Astrocyte (in vitro differentiated cells and primary cell): ENCODE data around the gene KCNQ1. TPM values are rescaled to one million over a fixed set of nuclear protein-coding genes. Genes with fewer than 3 reads are reported as not detected.

Experiments
- DNase-seq: peaks from one replicate; pipeline ENCODE4 v3.0.0-alpha.2; 2010; ENCODE audit warnings: low read depth
- FAIRE-seq: peaks from 2 replicates; lab custom pipeline; 2011; peaks lifted over from hg19 to GRCh38; lab: Jason Lieb, UNC
- H2AFZ ChIP-seq: 2 replicates; pipeline ENCODE4 v1.6.0; 2012; ENCODE audit warnings: low read depth, low read length, inconsistent platforms
- H3K27ac ChIP-seq: 2 replicates; pipeline ENCODE4 v1.5.1; 2011; ENCODE audit warnings: low read depth, low read length, inconsistent platforms
- H3K27me3 ChIP-seq: 2 replicates; pipeline ENCODE4 v1.6.0; 2011; ENCODE audit warnings: low read length, inconsistent platforms; ENCODE audit not compliant: insufficient read depth
- H3K36me3 ChIP-seq: 2 replicates; pipeline ENCODE4 v1.5.1; 2011; ENCODE audit warnings: low read length, inconsistent platforms; ENCODE audit not compliant: insufficient read depth
- H3K4me1 ChIP-seq: 2 replicates; pipeline ENCODE4 v1.5.1; 2011; ENCODE audit warnings: low read length, inconsistent platforms; ENCODE audit not compliant: insufficient read depth
- H3K4me2 ChIP-seq: 2 replicates; pipeline ENCODE4 v1.6.0; 2012; ENCODE audit warnings: low read length, inconsistent platforms
- H3K4me3 ChIP-seq: 2 replicates; pipeline ENCODE4 v1.5.1; 2011; ENCODE audit warnings: low read depth, mild to moderate bottlenecking, low read length, inconsistent platforms; ENCODE audit not compliant: insufficient read depth
- H3K79me2 ChIP-seq: 2 replicates; pipeline ENCODE4 v1.6.0; 2012; ENCODE audit warnings: mild to moderate bottlenecking, low read length, inconsistent platforms; ENCODE audit not compliant: insufficient read depth
- H3K9ac ChIP-seq: 2 replicates; pipeline ENCODE4 v1.6.0; 2012; ENCODE audit warnings: mild to moderate bottlenecking, low read length, inconsistent platforms
- H3K9me3 ChIP-seq: 2 replicates; pipeline ENCODE4 v1.5.1; 2012; ENCODE audit warnings: low read depth, mild to moderate bottlenecking, low read length, inconsistent platforms; ENCODE audit not compliant: insufficient read depth
- H4K20me1 ChIP-seq: 2 replicates; pipeline ENCODE4 v1.6.0; 2012; ENCODE audit warnings: low read length, inconsistent platforms; ENCODE audit not compliant: insufficient read depth
- H3K27ac Mint-ChIP-seq: one replicate; pipeline ENCODE4 v1.8.0; 2021; ENCODE audit warnings: mild to moderate bottlenecking, mixed read lengths; ENCODE audit not compliant: unreplicated experiment
- H3K27me3 Mint-ChIP-seq: one replicate; pipeline ENCODE4 v1.8.0; 2021; ENCODE audit warnings: low read depth, mixed read lengths; ENCODE audit not compliant: unreplicated experiment
- H3K36me3 Mint-ChIP-seq: one replicate; pipeline ENCODE4 v1.8.0; 2021; ENCODE audit warnings: low read depth, mixed read lengths; ENCODE audit not compliant: unreplicated experiment
- H3K4me1 Mint-ChIP-seq: one replicate; pipeline ENCODE4 v1.8.0; 2021; ENCODE audit warnings: low read depth, mixed read lengths; ENCODE audit not compliant: unreplicated experiment
- H3K4me3 Mint-ChIP-seq: one replicate; pipeline ENCODE4 v1.8.0; 2021; ENCODE audit warnings: mild to moderate bottlenecking, moderate library complexity, mixed read lengths; ENCODE audit not compliant: unreplicated experiment
- H3K9me3 Mint-ChIP-seq: one replicate; pipeline ENCODE4 v1.8.0; 2021; ENCODE audit warnings: mild to moderate bottlenecking, mixed read lengths; ENCODE audit not compliant: unreplicated experiment
- EZH2 ChIP-seq: IDR thresholded peaks from 2 replicates; pipeline ENCODE4 v1.6.1; 2012; ENCODE audit warnings: mild to moderate bottlenecking, low read length, inconsistent platforms; ENCODE audit not compliant: insufficient read depth
- total RNA-seq: library from RNA; stranded (reverse); gene quantifications from 2 replicates; pipeline ENCODE4 v1.2.1, GENCODE V29; 2021
- TF ChIP-seq, protein P1 (sequence below): IDR thresholded peaks from 2 replicates; pipeline ENCODE4 v1.5.1; 2011; ENCODE audit warnings: low read depth, mild to moderate bottlenecking, inconsistent platforms, low read length, moderate library complexity; ENCODE audit not compliant: insufficient read depth

KCNQ1 gene
- total RNA-seq, 1 donor from 2014 or later = not detected

DNA sequence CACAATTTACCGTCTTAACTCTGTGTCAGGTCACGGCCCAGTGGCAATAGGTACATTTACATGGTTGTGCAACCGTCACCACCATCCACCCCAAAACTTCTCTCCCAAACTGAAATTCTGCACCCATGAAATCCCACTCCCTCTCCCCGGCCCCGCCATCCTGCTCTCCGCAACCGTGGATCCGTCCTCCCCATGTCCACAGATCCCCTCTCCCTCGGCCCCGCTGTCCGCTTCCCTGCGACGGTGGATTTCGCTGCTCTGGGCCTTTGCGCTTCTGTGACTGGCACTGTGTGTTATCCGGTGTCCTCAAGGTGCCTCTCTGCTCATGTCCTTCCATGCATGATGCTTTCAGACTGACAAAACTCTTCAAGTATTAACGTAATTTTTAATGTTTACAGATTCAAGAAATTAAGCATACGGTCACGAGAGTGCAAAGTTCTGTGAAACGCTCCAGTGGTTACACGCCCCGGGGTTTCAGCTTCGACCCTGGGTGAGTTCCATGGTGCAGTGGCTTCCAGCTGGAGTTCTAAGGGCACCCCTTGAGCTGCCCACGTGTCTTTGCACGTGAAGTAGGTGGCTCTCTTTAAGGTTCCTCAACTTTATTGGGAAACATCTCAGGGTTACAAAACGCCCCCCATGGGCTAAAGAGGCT lies 76.4 kb downstream of the KCNQ1 start:
- H3K4me3 ChIP-seq = no peak overlapping the region
- Mint-ChIP-seq H3K4me3 (no peak overlapping the region), H3K9me3 (no peaks in the 10 kb centered on the region), H3K4me1 (no peaks in the 10 kb centered on the region), H3K36me3 (no peaks in the 10 kb centered on the region), H3K27me3 (peaks cover 50% of the 10 kb centered on the region), H3K27ac (no peak overlapping the region)
- H3K9ac ChIP-seq = no peak overlapping the region
- no peak overlapping the region for H2AFZ ChIP-seq
- FAIRE-seq (no peak), DNase-seq (no peak)
- H3K9me3 ChIP-seq = no peaks in the 10 kb centered on the region
- H3K79me2 ChIP-seq = no peaks in the 10 kb centered on the region
- no peaks in the 10 kb centered on the region for H3K4me1 ChIP-seq
- TF ChIP-seq, protein P1, sequence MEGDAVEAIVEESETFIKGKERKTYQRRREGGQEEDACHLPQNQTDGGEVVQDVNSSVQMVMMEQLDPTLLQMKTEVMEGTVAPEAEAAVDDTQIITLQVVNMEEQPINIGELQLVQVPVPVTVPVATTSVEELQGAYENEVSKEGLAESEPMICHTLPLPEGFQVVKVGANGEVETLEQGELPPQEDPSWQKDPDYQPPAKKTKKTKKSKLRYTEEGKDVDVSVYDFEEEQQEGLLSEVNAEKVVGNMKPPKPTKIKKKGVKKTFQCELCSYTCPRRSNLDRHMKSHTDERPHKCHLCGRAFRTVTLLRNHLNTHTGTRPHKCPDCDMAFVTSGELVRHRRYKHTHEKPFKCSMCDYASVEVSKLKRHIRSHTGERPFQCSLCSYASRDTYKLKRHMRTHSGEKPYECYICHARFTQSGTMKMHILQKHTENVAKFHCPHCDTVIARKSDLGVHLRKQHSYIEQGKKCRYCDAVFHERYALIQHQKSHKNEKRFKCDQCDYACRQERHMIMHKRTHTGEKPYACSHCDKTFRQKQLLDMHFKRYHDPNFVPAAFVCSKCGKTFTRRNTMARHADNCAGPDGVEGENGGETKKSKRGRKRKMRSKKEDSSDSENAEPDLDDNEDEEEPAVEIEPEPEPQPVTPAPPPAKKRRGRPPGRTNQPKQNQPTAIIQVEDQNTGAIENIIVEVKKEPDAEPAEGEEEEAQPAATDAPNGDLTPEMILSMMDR = no peak
- TF ChIP-seq EZH2 = no peak
- no peaks in the 10 kb centered on the region for H4K20me1 ChIP-seq
- no peak overlapping the region for H3K27ac ChIP-seq
- peaks cover 9% of the 10 kb centered on the region for H3K27me3 ChIP-seq
- no peak overlapping the region for H3K4me2 ChIP-seq
- no peaks in the 10 kb centered on the region for H3K36me3 ChIP-seq

GRCh38 chr11:2521733-2522630 lies 77.2 kb downstream of the KCNQ1 start:
- Histone ChIP-seq H3K27ac (no peak overlapping the region), H3K4me2 (no peak overlapping the region), H3K27me3 (peaks cover 9% of the 10 kb centered on the region), H3K4me3 (no peak overlapping the region), H3K9ac (no peak overlapping the region), H3K9me3 (no peaks in the 10 kb centered on the region), H4K20me1 (no peaks in the 10 kb centered on the region), H3K79me2 (no peaks in the 10 kb centered on the region), H3K36me3 (no peaks in the 10 kb centered on the region), H3K4me1 (no peaks in the 10 kb centered on the region), H2AFZ (no peak overlapping the region)
- DNase-seq (no peak), FAIRE-seq (no peak)
- Mint-ChIP-seq H3K27ac (no peak overlapping the region), H3K9me3 (no peaks in the 10 kb centered on the region), H3K27me3 (peaks cover 50% of the 10 kb centered on the region), H3K36me3 (no peaks in the 10 kb centered on the region), H3K4me1 (no peaks in the 10 kb centered on the region), H3K4me3 (no peak overlapping the region)
- TF ChIP-seq, protein P1 = no peak
- TF ChIP-seq EZH2 = no peak
